HFFc6 (cell line): ENCODE results near the gene CNOT9. TPM values are rescaled to one million over a fixed set of nuclear protein-coding genes. Genes with fewer than 3 reads are reported as not detected.
A peak's percentile ranks its signal among the peaks of the same experiment; 100 is the strongest.
"Not testable (repeated sequence)": the region's sequence is repeated elsewhere in the genome, so short reads cannot be mapped to it uniquely, and the experiment has no call there.

Experiments
- DNase-seq: peaks from one replicate; pipeline ENCODE4 v3.0.0-alpha.2; 2018
- H3K27ac Mint-ChIP-seq: 2 replicates; pipeline ENCODE4 v1.8.0; 2020; ENCODE audit warnings: mild to moderate bottlenecking, mixed read lengths
- H3K27me3 Mint-ChIP-seq: 2 replicates; pipeline ENCODE4 v1.8.0; 2021; ENCODE audit warnings: mild to moderate bottlenecking, moderate library complexity, mixed read lengths; ENCODE audit not compliant: insufficient read depth
- H3K36me3 Mint-ChIP-seq: 2 replicates; pipeline ENCODE4 v1.8.0; 2021; ENCODE audit warnings: low read depth, mixed read lengths
- H3K4me1 Mint-ChIP-seq: 2 replicates; pipeline ENCODE4 v1.8.0; 2020; ENCODE audit warnings: low read depth, mixed read lengths
- H3K4me3 Mint-ChIP-seq: 2 replicates; pipeline ENCODE4 v1.8.0; 2020; ENCODE audit warnings: mild to moderate bottlenecking, moderate library complexity, mixed read lengths
- H3K9me3 Mint-ChIP-seq: 2 replicates; pipeline ENCODE4 v1.8.0; 2020; ENCODE audit warnings: mild to moderate bottlenecking, mixed read lengths
- long read RNA-seq: library from polyadenylated mRNA; unstranded; transcript quantifications from one replicate; pipeline ENCODE4 v2.0.0, GENCODE V29; 2019
- total RNA-seq, 6 experiments: library from RNA; stranded (reverse); fragmentation: NEBNext Ultra II Directional; extraction: Animal tissue kit (Norgen Biotek cat#: 25700); gene quantifications; 2 replicates in 1 of 6; 3 replicates in 5 of 6; pipeline ENCODE4 v1.2.3, GENCODE V29; 2021
- TF ChIP-seq, protein P1 (sequence below): fragments of 200-600 bp; sonication (generic); IDR thresholded peaks from 2 replicates; pipeline ENCODE4 v1.5.0; 2021; ENCODE audit warnings: antibody characterized with exemption, mild to moderate bottlenecking

CNOT9 gene, protein sequence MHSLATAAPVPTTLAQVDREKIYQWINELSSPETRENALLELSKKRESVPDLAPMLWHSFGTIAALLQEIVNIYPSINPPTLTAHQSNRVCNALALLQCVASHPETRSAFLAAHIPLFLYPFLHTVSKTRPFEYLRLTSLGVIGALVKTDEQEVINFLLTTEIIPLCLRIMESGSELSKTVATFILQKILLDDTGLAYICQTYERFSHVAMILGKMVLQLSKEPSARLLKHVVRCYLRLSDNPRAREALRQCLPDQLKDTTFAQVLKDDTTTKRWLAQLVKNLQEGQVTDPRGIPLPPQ
- total RNA-seq = 10 to 100 TPM; 36.9 to 57.5 (median 49.3) TPM
- long read RNA-seq, full-length matches to known transcripts = 27 of 64 reads
- long read RNA-seq, partial matches to known transcripts = 3 of 64 reads
- long read RNA-seq, other reads (novel, unspliced or antisense) = 34 of 64 reads

DNA sequence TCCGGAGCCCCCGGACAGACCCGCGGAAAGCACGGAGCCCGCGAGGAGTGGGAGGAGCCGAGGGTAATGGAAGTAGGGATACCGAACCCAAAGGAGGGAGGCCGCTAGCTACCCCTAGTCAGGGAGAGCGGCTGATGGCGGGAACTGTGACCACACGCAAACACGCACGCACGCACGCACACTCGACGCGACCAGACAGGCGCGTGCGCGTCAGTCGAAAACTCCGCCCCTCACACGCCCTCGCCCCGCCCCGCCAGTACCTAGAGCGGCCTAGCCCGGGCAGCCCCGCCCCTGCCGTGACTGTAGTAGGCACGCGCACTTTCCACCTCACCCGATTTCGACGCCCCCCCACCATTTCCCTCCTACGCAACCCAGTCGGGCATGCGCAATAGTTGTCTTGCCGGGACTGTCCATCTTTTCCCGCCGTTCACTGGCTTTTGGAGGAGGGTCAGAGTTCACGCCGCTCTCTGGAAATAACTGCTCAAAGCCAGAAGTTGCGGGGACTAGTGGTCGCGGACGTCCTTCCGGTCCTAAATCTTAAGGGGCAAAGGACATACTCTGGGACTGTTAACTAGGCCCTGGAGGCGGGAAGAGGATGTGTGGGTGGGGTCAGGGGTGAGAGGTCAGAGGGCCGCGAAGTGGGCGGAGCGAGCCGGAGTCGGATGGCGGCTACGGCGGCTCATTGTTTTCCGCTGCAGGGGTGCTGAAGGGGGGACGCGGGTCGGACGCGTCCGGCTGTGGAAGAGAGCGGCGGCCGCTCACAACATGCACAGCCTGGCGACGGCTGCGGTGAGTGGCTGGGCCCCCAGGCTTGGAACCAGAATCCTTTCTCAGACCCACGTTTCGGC lies at the start of gene CNOT9, which contains the start of gene USP37:
Gene CNOT9 (plus strand): TSS at position 650 of the 848 bp plus-strand sequence. CDS start 116 bp downstream, at position 766.
Gene USP37 (minus strand): TSS at position 162 of the 848 bp plus-strand sequence. CDS start 9,698 bp downstream, outside the sequence.
- Mint-ChIP-seq H3K4me3 (peak within 1 kb of the TSS; percentile 96), H3K36me3 (peaks cover 18% of the 10 kb centered on the region), H3K27ac (peak within 1 kb of the TSS; percentile 97), H3K9me3 (no peaks in the 10 kb centered on the region), H3K4me1 (peaks cover 48% of the 10 kb centered on the region), H3K27me3 (peaks cover 5% of the 10 kb centered on the region)
- DNase-seq = peak; percentile 98
- TF ChIP-seq, protein P1, sequence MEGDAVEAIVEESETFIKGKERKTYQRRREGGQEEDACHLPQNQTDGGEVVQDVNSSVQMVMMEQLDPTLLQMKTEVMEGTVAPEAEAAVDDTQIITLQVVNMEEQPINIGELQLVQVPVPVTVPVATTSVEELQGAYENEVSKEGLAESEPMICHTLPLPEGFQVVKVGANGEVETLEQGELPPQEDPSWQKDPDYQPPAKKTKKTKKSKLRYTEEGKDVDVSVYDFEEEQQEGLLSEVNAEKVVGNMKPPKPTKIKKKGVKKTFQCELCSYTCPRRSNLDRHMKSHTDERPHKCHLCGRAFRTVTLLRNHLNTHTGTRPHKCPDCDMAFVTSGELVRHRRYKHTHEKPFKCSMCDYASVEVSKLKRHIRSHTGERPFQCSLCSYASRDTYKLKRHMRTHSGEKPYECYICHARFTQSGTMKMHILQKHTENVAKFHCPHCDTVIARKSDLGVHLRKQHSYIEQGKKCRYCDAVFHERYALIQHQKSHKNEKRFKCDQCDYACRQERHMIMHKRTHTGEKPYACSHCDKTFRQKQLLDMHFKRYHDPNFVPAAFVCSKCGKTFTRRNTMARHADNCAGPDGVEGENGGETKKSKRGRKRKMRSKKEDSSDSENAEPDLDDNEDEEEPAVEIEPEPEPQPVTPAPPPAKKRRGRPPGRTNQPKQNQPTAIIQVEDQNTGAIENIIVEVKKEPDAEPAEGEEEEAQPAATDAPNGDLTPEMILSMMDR = no peak

DNA sequence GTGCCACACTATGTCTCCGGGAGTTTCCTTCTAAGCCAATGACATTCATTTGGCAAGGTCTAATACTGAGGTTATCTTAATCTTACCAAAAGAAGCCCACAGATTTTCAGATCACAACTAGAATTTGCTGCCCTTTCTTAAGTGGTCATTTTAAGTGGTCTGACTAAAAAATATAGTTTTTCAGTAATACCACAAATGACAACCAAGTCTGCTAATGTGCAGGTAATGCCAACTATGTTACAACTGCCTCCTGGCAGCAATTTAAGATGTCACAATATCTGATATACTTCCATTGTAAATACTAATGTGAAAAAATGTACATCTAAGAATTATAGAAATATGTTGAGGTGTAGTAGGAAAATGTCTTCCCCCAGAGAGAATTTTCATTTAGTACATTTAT lies 49.8 kb upstream of the CNOT9 start:
- Mint-ChIP-seq H3K36me3 (peaks cover 22% of the 10 kb centered on the region), H3K27ac (no peak overlapping the region), H3K4me3 (no peak overlapping the region), H3K9me3 (peaks cover 7% of the 10 kb centered on the region; the same call in 1 of the 2 replicates), H3K4me1 (no peaks in the 10 kb centered on the region), H3K27me3 (no peaks in the 10 kb centered on the region; the same call in 1 of the 2 replicates)
- DNase-seq = no peak
- TF ChIP-seq, protein P1 = no peak

DNA sequence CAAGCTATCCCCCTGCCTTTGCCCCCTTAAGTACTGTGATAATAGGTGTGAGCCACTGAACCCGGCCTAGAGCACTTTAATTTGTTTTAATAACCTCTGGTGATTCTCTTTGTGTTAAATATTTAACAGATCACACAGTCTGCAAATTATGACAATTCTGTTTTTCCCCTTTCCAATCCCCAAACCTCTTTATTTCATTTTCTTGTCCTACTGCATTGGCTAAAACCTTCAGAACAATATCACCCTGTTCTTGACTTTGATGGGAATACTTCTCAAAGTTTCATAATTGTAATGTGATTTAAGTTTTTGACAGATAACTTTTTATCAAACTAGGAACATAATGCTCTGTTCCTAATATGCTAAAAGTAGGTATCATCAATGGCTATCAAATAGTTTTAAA lies 45.0 kb upstream of the CNOT9 start:
- Mint-ChIP-seq H3K4me1 (no peaks in the 10 kb centered on the region), H3K27me3 (no peaks in the 10 kb centered on the region; the same call in 1 of the 2 replicates), H3K4me3 (no peak overlapping the region), H3K27ac (no peak overlapping the region), H3K9me3 (peaks cover 15% of the 10 kb centered on the region), H3K36me3 (peaks cover 49% of the 10 kb centered on the region)
- TF ChIP-seq, protein P1 = no peak
- DNase-seq = no peak

DNA sequence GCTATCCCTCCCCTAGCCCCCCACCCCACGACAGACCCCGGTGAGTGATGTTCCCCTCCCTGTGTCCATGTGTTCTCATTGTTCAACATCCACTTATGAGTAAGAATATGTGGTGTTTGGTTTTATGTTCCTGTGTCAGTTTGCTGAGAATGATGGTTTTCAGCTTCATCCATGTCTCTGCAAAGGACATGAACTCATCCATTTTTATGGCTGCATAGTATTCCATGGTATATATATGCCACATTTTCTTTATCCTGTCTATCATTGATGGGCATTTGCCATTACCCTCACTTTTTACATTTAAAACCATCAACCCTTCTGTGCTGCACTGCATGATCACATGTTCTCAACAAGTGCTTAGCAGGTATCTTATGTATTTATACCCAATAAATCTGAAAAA lies 40.2 kb upstream of the CNOT9 start:
- H3K27ac Mint-ChIP-seq, H3K4me1 Mint-ChIP-seq, DNase-seq, H3K27me3 Mint-ChIP-seq, H3K4me3 Mint-ChIP-seq: not testable (repeated sequence)
- Mint-ChIP-seq H3K36me3 (peaks cover 64% of the 10 kb centered on the region), H3K9me3 (peaks cover 13% of the 10 kb centered on the region)

DNA sequence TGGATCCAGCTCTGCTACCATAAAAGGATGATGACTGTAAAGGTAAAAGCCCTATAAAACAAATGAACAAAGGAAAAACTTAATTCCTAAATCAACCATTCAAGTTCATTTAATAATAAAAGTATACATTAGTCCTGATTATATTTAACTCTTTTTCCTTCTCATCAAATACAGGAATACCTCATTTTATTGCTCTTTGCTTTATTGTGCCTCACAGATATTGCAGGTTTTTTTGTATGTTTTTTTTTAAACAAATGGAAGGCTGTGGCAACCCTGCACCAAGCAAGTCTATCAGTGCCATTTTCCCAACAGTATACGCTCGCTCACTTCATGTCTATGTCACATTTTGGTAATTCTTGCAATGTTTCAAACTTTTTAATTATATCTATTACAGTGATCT lies 38.6 kb upstream of the CNOT9 start:
- TF ChIP-seq, protein P1 = no peak
- H3K27ac Mint-ChIP-seq = no peak overlapping the region
- no peaks in the 10 kb centered on the region for H3K27me3 Mint-ChIP-seq
- no peak overlapping the region for H3K4me3 Mint-ChIP-seq
- H3K4me1 Mint-ChIP-seq = no peaks in the 10 kb centered on the region
- peaks cover 4% of the 10 kb centered on the region for H3K9me3 Mint-ChIP-seq
- DNase-seq = no peak
- H3K36me3 Mint-ChIP-seq = peaks cover 50% of the 10 kb centered on the region
